GM13977 (cell line): Measurements from ENCODE around the gene PRELID1.
"Not testable (repeated sequence)": the region's sequence is repeated elsewhere in the genome, so short reads cannot be mapped to it uniquely, and the experiment has no call there.

Experiments used
- DNase-seq: peaks from one replicate; pipeline ENCODE4 v3.0.0; 2012; ENCODE audit warnings: low spot score
- CTCF ChIP-seq: IDR thresholded peaks from 2 replicates; pipeline ENCODE4 v1.5.1; 2012; ENCODE audit warnings: mild to moderate bottlenecking, control low read depth; ENCODE audit not compliant: insufficient read depth; ENCODE audit errors: extremely low read depth, missing control alignments
- in situ Hi-C: fragments of 300-500 bp; cut with MboI; formaldehyde crosslinking; loops from one replicate; pipeline ENCODE4 v1.12.0; 2022; ENCODE audit warnings: low sequenced_read_pairs, low pct_unique_long_range_greater_than_20kb, mixed read lengths, inconsistent platforms; ENCODE audit not compliant: unreplicated experiment

Gene PRELID1

GRCh38 chr5:177303121-177303924, at the start of gene PRELID1, which contains the start of gene RAB24:
Gene PRELID1, plus strand, starts transcription at chr5:177303799. Its CDS starts 187 bp downstream, at chr5:177303986.
Gene RAB24, minus strand, starts transcription at chr5:177303719. Its CDS starts 431 bp downstream, at chr5:177303288.
- peak; percentile 95 for DNase-seq
- peak; percentile 42 for TF ChIP-seq CTCF
- in situ Hi-C loops = no loop called here

GRCh38 chr5:177256296-177256695, 47.3 kb upstream of the PRELID1 start:
- in situ Hi-C loops = no loop called here
- no peak for TF ChIP-seq CTCF
- DNase-seq = no peak

GRCh38 chr5:177258711-177259110, 44.9 kb upstream of the PRELID1 start:
- in situ Hi-C loops, DNase-seq: not testable (repeated sequence)

- no peak for DNase-seq
- in situ Hi-C loops = no loop called here
- TF ChIP-seq CTCF = no peak
Observed at GRCh38 chr5:177260961-177261360, 42.6 kb upstream of the PRELID1 start.

- no peak for TF ChIP-seq CTCF
- no peak for DNase-seq
- in situ Hi-C loops = no loop called here
Observed at GRCh38 chr5:177261510-177261909, 42.1 kb upstream of the PRELID1 start.

- in situ Hi-C loops = no loop called here
- no peak for DNase-seq
- TF ChIP-seq CTCF = no peak
Observed at GRCh38 chr5:177264178-177264577, 39.4 kb upstream of the PRELID1 start.

- TF ChIP-seq CTCF = no peak
- DNase-seq = no peak
- in situ Hi-C loops = no loop called here
Observed at GRCh38 chr5:177265395-177265794, 38.2 kb upstream of the PRELID1 start.
